Measurements from ENCODE around the gene RGMB. TPM values are rescaled to one million over a fixed set of nuclear protein-coding genes. Genes with fewer than 3 reads are reported as not detected.

RGMB gene
- total and polyA plus RNA-seq, 2 donors (not counting 3 experiments of a cell fraction or from before 2014, with no cell fraction given), result 15.0 to 31.3 TPM

GRCh38 chr5:98845878-98846277 is 72.4 kb downstream of the RGMB start:
- intact Hi-C loops (cut with micrococcal nuclease) (no loop called here), dilution Hi-C loops (cut with MboI; ENCODE audit: extremely low pct_ligation_motif_present, low sequenced_read_pairs) (no loop called here)
- H3K79me2 ChIP-seq (ENCODE audit: control insufficient read depth, insufficient read depth, low read length), result no peaks in the 10 kb centered on the region
- H3K9ac ChIP-seq (replicated peaks; ENCODE audit: extremely low read depth, insufficient read depth, low read length), result no peak overlapping the region
- no peaks in the 10 kb centered on the region for H3K36me3 ChIP-seq (ENCODE audit: control insufficient read depth in 2 of 2, extremely low read depth in 1 of 2, insufficient read depth in 2 of 2, low read length in 2 of 2)
- DNase-seq (ENCODE audit: low read depth, low spot score), result no peak
- FAIRE-seq, result no peak
- POLR2A ChIA-PET, result no interaction called here
- BruUV-seq (replicated peaks), result no TSS peak
- no peak overlapping the region for H3K4me2 ChIP-seq (ENCODE audit: insufficient read depth, low read length)
- H2AFZ ChIP-seq (ENCODE audit: low read depth, low read length), result no peak overlapping the region
- no peak overlapping the region for H3K27ac ChIP-seq (ENCODE audit: insufficient read depth, low read depth, low read length)
- H4K20me1 ChIP-seq (replicated peaks; ENCODE audit: control insufficient read depth, extremely low read depth, insufficient read depth, low read length), result no peaks in the 10 kb centered on the region
- H3K27me3 ChIP-seq (ENCODE audit: control insufficient read depth in 2 of 2, insufficient read depth in 2 of 2, low read length in 2 of 2), result no peaks in the 10 kb centered on the region
- CTCF ChIA-PET, result no interaction called here
- H3K9me3 ChIP-seq (replicated peaks; ENCODE audit: control insufficient read depth, insufficient read depth, low read length), result no peaks in the 10 kb centered on the region
- no peaks in the 10 kb centered on the region for H3K9me1 ChIP-seq (replicated peaks; ENCODE audit: control insufficient read depth, extremely low read depth, insufficient read depth, low read length)
- no peak for TF ChIP-seq POLR2AphosphoS5 (IDR thresholded peaks at IDR 0.05; ENCODE audit: insufficient read depth, low read depth, low read length)
- TF ChIP-seq EZH2 (IDR thresholded peaks at IDR 0.05; ENCODE audit: borderline replicate concordance, low read depth, low read length, severe bottlenecking), result no peak
- no peak for TF ChIP-seq JUN (IDR thresholded peaks at IDR 0.05; ENCODE audit: borderline replicate concordance, insufficient read depth, insufficient read length, low read depth)
- TF ChIP-seq POLR2A (IDR thresholded peaks at IDR 0.05; ENCODE audit: low read depth, low read length), result no peak
- TF ChIP-seq FOS (IDR thresholded peaks at IDR 0.05; ENCODE audit: borderline replicate concordance, insufficient read depth, low read length), result no peak
- TF ChIP-seq, protein P1, sequence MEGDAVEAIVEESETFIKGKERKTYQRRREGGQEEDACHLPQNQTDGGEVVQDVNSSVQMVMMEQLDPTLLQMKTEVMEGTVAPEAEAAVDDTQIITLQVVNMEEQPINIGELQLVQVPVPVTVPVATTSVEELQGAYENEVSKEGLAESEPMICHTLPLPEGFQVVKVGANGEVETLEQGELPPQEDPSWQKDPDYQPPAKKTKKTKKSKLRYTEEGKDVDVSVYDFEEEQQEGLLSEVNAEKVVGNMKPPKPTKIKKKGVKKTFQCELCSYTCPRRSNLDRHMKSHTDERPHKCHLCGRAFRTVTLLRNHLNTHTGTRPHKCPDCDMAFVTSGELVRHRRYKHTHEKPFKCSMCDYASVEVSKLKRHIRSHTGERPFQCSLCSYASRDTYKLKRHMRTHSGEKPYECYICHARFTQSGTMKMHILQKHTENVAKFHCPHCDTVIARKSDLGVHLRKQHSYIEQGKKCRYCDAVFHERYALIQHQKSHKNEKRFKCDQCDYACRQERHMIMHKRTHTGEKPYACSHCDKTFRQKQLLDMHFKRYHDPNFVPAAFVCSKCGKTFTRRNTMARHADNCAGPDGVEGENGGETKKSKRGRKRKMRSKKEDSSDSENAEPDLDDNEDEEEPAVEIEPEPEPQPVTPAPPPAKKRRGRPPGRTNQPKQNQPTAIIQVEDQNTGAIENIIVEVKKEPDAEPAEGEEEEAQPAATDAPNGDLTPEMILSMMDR (IDR thresholded peaks at IDR 0.05; ENCODE audit: extremely low read depth in 1 of 2, insufficient read depth in 1 of 2, low read depth in 1 of 2, low read length in 2 of 2), result no peak
- no peak for TF ChIP-seq MAX (IDR thresholded peaks at IDR 0.05; ENCODE audit: insufficient read depth, insufficient read length)
- TF ChIP-seq GATA2 (IDR thresholded peaks at IDR 0.05; ENCODE audit: insufficient read depth, insufficient read length, low read depth, low read length), result no peak
- no peak for TF ChIP-seq MYC (IDR thresholded peaks at IDR 0.05; ENCODE audit: low read depth, low read length)
- H3K4me1 ChIP-seq (ENCODE audit: control insufficient read depth, extremely low read depth, insufficient read depth, low read length), result no peaks in the 10 kb centered on the region
- H3K4me3 ChIP-seq (replicated peaks in 1 of 3; ENCODE audit: insufficient read depth in 1 of 3, low read depth in 1 of 3, low read length in 3 of 3), result no peak overlapping the region

Other genes with a start within 250 kb of the RGMB start
- 44.3 and 48.9 TPM in 2 replicates for gene CHD1, start 155.3 kb downstream of the RGMB start, total RNA-seq
- 12.0 and 16.2 TPM in 2 replicates for gene CHD1, start 155.3 kb downstream of the RGMB start, polyA plus RNA-seq

Data from endothelial cell of umbilical vein (primary cell).